ENCODE data around the gene GLT6D1.
"Not testable (repeated sequence)": the region's sequence is repeated elsewhere in the genome, so short reads cannot be mapped to it uniquely, and the experiment has no call there.

The GLT6D1 gene

DNA sequence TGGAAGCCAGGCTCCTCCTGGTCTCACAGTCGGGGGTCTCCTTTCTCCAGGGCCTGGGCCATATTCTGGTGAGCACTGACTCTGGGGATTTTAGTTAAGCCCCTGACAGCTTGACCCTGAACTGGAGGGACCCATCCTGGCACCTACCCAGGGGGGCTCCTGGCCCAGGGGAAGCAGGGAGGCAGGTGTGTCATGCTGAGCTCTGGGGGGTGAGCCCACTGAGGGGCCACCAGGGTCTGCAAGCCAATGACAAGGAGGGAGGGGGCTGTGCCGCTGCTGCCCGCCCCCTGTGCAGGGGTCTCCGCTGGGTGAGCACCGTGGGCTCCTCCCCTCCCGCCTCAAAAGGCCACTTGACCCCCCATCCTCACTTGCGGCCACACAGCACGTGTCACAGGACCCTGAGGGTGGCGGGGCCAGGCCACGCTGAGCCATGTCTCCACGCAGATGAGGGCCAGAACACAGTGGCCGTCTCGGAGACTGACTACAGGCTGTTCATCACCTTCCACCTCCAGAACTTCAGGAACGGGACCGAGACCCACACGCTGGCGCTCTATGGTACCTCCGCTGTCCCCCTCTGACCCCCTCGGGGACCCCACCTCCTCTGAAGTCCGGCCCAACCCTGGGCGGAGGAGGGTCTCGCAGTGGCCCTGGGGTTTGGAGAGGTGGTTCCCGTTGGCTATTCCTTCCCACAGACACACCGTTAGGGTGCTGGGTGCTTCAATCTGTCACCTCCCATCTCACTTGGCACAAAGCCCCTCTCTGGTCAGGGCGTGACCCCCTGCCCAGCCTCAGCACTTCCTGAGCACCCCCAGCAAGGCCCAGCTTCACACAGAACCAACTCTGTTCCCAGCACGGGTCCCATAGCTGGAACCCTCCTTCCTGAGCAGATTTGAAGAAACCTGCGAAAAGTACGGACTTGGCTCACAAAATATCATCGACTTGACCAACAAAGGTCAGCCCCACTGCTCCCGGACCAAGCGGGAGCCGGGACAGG, 25.8 kb upstream of the GLT6D1 start:
- DNase-seq = no peak

DNA sequence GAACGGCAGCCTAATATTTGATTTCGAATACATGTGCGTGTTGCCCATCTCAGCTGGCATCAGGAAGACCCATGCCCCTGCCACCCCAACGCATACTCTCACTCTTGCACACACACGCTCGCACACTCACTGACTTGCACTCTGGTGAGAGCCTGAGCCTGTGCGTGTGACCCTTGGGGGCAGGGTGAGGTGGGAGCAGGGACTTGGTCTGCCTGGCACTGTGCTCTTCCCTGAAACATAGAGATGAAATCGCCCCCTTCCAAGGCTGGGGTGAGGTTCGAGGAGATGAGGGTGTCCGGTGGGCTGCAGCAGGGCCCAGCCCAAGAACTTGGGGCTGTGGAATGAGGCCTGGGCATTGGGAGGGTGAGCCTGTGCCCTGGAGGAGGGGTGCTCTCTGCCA, 24.9 kb upstream of the GLT6D1 start:
- no peak for DNase-seq

DNA sequence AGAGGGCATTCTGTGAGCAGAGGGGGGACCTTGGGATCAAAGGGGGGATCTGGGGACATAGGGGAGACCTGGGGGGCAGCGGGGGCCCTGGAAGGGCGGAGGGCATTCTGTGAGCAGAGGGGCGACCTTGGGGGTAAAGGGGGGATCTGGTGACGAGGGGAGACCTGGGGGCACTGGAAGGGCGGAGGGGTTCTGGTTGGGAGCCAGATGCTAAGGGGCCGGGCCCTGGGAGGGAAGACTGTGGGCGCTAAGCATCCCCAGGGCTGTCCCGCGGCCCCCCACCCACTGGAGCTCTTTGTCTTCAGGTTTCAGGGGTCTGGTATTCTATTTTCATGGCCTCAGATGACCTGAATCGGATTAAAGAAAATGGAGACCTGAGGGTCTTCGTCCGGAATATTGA, 24.5 kb upstream of the GLT6D1 start:
- no peak for DNase-seq

DNA sequence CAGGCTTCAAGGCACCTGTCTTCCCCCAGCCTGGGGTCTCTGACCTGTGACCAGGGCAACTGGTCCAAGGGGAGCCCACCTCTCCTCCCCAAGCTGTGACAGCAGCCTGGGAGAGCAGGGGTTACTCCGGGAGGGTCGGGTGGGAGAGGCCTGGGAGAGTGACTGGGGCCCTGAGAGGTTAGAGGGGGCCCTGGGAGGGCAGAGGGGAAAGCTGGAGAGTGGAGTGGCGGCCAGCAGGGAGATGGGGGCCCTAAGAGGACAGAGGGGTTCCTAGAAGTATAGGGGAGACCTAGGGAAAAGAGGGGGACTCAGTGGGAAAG, 24.1 kb upstream of the GLT6D1 start:
- DNase-seq = no peak

DNA sequence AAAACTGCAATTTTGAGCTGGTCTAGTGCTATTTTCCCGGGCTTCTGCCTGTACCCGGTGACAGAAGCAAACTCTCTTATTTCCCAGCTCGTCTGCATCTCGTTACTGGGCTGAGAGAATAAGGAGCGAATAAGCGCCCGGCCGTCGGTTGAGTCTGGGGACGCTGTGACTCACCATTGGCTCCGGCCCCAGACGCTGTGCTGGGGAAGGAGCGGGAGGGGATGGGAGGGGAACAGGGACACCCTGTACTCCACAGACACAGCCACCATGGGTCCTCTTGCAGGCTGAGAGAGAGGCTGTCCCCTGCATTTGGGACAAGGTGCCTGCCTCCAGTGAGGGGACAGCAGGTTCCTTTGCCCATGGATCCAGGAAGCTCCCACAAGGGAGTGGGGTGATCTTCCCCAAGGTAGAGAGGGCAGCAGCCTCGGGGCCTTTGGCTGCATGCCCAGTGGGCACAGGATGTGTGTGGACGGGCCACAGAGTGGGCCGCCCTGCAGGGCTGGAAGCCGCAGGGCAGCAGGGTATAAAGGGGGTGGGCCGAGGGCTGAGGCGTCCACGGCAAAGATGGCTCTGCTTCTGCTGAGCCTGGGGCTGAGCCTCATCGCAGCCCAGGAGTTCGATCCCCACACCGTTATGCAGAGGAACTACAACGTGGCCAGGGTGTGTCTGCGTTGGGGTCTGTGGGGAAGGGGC, 23.6 kb upstream of the GLT6D1 start, which contains the start of gene LCN9:
TSS of gene LCN9 (plus strand) at position 552 of the 693 bp plus-strand sequence. CDS start at position 565, 13 bp downstream.
- DNase-seq = no peak

DNA sequence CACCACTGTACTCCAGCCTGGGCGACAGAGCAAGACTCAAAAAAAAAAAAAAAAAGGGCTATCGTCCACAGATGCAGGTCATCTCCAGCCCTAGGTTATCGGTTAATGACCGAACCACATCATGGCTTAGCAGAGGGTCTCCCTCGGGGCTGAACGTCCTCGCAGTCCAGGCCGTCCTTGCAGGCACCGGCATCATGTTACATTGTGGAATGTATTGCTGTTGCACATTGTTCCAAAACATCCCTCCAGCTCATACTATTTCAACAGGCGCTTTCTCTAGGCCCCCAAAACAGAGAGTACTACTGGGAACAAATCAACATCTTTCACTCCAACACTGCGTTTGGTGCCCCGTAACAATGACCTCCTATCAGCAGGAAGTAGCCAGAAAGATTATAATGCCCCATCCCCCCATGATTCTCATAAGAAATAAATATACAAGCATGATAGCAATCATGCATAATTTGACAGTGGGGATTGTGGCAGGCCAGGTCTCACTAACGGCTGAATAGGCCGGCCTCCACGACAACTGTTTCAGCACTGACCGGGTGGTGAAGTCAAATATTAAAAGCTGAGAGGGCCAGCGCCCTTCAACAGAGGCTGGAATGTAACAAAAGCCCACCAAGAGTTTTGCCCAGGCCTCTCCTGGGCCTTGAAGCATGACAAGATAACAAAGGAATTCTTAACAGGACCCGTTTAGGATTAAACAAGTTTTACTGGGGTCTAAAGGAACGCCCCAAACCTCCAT, 22.6 kb upstream of the GLT6D1 start:
- no peak for DNase-seq

DNA sequence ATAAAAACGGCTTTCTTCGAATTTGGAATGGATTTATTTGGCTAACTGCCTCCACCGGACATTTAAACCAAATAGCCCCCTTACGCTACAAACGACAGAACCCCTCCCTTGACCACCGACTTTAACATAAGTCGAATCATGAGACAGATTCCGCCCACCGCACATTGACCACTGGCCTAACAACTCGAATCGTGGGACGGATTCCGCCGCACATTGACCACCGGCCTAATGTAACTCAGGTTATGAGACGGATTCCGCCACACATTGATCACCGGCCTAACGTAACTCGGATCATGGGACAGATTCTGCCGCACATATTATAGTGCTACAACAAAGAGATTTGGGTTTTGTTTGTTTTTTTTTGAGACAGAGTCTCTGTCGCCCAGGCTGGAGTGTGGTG, 21.1 kb upstream of the GLT6D1 start:
- DNase-seq = no peak

DNA sequence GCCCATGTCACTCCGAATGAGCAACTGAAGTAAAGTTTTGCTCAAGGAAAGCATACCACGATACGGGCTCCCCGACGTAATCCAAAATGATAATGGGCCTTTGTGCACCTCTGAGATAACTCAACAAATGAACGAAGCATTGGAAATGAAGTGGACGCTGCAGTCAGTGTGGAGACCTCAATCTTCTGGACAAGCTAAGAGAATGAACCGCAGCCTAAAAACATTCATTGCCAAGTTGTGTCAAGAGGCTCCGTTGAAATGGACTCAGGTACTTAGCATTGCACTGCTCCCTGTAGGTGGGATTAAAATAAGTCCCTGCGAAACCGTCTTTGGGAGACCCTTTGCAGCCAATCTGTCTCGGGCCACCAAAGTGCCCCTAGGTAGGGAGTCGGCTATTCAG, 19.9 kb upstream of the GLT6D1 start:
- no peak for DNase-seq

DNA sequence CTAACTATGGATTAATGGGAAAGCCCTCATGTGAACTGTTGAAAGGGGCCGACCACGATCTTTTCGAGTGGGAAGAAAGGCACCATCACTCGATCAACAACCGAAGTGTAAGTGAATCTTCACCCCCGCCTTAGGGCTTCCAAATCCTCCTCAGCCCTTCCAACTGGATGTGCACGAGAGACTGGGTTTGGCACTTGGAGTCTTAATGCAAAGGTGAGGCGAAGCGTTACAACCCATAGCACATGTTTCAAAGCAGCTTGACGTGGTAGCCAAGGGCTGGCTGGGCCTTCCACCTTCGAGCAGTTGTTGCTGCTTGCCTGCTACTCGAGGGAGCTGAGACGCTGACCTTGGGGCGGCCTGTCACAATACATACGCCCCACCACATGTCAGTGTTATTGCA, 18.1 kb upstream of the GLT6D1 start:
- DNase-seq = no peak

DNA sequence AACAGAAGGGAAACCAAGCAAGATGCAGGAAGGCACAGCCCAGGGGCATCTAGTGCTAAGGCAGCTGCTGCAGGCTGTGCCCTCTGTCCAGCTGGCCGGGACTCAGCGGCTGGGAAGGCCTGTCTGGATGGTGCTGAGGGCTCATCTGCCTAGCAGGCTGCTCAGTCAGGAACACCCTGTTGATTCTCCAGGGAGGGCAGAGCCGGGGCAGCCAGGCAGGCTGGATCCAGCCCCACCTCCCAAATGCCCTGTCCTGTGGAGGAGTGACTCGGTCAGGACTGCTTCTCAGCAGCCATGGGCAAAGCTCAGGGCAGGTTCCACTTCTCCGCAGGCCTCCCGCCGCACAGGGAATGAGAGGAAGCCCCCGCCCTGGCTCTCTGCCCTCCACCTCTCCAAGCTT, 16.0 kb upstream of the GLT6D1 start:
- no peak for DNase-seq

DNA sequence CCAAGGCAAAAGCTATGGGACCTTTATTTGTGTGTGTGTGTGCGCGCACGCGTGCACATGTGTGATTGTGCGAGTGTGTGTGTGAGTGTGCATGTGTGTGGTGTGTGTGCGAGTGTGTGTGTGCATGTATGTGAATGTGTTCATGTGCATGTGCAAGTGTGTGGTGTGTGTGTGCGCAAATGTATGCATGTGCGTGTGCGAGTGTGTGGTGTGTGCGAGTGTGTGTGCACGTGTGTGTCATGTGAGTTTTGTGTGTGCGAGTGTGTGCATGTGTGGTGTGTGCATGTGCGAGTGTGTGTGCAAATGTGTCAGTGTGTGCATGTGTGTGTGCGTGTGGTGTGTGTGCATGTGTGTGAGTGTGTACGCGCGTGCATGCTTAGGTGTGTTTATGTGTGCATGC, 11.1 kb upstream of the GLT6D1 start:
- no peak for DNase-seq

DNA sequence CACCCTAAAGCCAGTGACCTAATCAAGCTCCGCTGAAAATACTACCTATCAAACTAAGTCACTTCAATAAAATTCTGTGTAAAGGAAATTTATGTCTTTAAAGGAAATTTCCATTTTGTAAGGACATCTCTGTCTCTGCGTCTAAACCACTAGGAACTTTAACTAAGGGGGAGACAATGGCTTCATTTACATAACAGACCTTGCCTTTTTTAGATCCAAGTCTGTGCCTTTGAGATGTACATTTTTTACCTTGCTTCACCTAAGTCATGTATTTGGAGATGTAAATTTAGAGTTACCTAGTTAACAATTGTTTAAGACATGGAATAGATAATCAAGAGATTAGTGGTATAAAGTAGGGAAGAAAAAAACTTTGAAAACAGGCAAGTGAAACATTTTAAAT, 10.2 kb upstream of the GLT6D1 start:
- DNase-seq = no peak

DNA sequence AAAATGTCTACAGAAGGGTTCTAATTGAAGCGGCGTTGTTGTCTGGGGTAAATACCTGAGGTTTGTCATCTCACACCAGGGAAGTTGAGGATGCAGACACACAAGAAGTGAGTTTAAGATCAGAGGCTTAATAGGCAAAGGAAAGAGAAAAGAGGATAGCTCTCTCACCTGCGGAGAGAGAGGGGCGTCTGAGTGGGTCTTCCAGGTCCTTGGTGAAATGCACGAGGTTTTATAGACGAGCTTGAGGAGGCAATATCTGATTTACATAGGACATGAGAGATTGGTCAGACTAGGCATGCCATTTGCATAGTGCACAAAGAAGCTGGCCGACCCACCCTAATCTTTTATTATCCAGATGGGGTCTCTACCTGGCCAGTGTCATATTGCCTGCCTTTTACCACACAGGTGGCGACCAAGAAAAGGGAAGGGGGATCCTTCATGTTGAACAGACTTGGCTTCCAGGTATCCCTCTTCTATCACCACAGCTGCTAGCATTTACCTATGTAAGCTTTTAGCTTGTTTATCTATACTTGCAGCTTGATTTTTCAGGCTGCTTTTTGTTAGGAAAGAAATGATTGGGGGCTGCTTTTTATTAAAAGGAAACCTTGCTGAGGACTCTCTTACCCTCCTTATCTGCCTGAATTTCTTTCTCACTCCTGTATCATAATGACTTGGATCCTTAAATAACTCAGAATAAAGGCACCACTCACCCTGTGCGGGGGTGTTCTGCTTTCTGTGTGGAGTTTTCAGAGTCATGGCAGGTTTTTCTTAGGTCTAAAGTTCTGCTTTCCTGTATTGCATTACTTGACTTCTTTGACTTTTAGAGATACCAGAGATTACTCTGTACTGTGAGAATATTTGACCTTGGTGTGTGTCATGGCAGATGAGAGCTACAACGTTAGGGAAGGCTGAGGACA, 9.4 kb upstream of the GLT6D1 start:
- no peak for DNase-seq

DNA sequence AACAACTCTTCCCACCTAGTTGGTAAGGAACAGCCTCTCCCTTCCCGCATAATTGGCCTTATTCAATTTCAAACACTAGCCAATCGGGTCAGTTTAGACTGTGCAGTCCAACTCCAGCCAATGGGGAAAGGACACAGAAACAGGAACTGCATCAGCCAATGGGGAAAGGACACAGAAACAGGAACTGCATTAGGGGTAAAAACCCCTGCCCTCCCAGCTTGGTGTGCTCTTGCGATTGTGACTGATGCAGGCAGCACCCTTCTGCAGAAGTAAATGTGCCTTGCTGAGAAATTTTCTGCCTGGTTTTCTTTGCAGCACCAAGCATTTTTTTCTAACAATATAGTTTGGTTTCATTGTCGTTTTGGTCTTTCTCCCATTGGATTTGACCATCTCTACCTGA, 8.5 kb upstream of the GLT6D1 start:
- no peak for DNase-seq

DNA sequence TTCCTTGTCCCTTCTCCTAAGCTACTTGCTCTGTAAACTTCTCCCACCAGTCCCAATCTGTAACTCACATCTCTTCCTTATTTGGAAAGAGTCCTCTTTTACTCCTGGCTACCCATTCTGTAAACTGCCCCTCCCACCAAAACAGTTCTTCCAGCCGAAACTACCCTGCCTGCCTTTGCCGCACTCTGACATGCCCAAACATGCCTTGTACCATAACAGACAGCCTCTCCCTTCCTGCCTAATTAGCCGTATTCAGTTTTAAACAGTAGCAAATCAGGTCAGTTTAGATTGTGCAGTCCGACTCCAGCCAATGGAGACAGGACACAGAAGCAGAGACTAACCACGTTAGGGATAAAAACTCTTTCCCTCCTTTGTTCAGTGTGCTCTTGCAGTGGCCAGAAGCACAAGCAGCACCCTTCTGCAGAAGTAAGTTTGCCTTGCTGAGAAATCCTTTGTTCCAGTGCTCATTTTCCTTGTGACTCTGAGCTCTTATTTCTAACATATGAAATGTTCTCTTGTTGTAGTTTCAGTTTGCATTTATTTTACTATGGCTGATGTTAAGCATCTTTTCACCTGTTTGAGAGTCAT, 5.4 kb upstream of the GLT6D1 start:
- DNase-seq = no peak

DNA sequence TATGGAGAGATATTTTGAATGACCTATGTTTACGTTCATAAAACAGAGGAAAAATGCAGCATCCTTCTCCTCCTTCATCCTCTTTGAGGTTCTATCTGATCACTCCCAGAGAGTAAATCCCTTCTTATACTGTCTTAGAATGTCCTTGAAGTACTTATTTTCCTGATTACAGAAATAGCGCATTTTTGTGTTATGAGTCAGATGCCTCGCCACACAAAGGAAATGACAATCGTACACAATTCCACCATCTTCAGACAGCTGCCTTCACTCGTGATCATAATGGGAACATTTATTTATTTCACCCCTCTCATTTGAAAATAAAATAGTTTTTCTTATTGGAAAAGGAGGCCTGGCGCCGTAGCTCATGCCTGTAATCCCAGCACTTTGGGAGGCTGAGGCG, 2.4 kb upstream of the GLT6D1 start:
- no peak for DNase-seq

DNA sequence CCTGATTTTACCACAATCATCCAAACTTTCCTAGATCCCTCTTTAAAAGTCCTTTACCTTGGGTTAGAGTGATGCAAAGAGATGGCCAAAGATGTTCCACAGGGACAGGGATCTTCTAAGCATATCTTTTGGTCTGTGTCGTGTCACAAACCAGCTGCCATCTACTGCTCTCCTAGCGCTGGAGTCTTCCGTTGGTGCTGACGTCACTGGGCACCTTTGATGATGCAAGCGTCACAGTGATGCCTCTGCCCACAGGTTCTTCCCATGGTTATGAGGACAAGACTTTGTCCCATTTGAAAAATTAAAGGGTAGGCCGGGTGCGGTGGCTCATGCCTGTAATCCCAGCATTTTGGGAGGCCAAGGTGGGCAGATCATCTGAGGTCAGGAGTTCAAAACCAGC, 1.7 kb upstream of the GLT6D1 start:
- DNase-seq = no peak

DNA sequence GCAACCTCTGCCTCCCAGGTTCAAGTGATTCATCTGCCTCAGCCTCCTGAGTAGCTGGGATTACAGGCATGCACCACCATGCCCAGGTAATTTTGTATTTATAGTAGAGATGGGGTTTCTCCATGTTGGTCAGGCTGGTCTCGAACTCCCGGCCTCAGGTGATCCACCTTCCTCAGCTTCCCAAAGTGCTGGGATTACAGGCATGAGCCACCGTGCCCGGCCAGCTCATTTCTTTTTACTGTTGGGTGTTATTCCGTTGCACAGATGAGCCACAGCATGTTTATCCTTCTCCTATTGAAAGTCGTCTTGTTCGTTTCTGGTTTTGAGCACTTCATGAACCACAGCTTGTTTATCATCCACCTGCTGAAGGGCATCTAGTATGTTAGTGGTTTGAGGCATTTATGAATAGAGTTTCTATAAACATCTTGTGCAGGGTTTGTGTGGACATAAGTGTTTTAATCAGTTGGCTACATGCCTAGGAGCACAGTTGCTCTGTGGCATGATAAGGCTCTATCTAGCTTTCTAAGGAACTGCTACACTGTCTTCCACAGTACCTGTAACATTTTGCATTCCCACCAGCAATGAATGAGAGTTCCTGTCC, 2.3 kb downstream of the GLT6D1 start:
- not testable (repeated sequence) for DNase-seq

DNA sequence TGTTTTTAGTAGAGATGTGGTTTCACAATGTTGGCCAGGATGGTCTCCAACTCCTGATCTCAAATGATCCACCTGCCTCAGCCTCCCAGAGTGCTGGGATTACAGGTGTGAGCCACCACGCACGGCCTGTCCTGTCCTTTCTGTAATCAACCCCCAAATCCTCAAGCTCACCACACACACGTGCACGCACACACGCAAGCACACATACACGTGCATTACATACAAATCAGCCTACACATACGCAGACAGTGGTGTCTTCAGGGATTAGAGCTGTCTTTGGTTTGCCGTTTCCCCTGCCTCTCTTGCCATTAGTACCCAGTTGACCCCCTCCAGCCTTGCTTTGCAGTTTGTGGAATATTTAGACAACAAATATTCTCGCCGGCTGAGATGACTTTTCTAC, 6.5 kb downstream of the GLT6D1 start:
- DNase-seq = no peak

DNA sequence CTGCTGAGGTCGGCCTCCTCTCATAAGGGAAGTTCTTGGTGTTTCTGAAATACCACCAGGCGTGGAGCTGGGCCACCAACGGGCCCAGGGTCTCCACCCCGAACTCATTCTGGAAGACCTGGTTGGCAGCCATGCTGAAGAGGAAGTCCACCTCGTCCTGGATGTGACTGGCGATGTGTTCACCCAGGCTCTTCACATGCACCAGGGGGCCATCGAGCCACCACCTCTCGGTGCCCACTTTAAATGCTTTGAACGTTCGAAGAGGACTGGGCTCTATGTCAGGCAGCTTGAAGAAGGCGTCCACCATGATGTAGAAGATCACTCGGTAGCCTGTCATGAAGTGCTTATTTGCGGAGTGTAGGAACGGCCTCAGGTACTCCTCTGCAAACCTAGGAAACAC, 15.1 kb downstream of the GLT6D1 start:
- no peak for DNase-seq

DNA sequence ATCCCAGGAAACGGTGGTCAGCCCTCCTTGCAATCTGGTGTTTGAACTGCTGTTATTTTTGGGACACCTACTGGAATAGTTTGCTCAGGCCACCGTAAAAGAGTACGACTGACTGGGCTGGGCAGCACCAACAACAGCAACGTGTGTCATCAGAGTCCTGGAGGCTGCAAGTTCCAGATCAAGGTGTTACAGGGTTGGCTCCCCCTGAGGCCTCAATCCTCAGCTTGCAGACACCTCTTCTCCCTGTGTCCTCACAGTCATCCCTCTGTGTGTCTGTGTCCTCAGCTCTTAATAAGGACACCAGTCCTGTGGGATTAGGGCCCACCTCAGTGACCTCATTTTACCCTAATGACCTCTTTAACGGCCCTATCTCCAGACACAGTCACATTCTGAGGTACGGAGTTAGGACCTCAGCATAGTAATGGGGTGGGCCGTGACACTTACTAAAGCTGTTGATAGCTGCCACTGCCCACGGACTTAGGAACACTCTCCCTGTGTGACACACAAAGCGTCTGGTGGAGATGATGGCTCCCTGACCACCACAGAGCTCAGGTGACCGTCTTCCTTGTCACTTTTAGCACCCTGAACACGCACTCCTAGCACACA, 16.8 kb downstream of the GLT6D1 start:
- DNase-seq = no peak

All from NCI-H187 treated with DMSO at 0.1 percent for 48 hours (cell line).